Eye (tissue), 1 donor: ENCODE measurements around the gene MAGEA9.
"Not testable (repeated sequence)": the region's sequence is repeated elsewhere in the genome, so short reads cannot be mapped to it uniquely, and the experiment has no call there.

ENCODE experiments used
- DNase-seq: peaks from one replicate; pipeline ENCODE4 v3.0.0-alpha.2; 2015

MAGEA9 gene, protein sequence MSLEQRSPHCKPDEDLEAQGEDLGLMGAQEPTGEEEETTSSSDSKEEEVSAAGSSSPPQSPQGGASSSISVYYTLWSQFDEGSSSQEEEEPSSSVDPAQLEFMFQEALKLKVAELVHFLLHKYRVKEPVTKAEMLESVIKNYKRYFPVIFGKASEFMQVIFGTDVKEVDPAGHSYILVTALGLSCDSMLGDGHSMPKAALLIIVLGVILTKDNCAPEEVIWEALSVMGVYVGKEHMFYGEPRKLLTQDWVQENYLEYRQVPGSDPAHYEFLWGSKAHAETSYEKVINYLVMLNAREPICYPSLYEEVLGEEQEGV

DNA sequence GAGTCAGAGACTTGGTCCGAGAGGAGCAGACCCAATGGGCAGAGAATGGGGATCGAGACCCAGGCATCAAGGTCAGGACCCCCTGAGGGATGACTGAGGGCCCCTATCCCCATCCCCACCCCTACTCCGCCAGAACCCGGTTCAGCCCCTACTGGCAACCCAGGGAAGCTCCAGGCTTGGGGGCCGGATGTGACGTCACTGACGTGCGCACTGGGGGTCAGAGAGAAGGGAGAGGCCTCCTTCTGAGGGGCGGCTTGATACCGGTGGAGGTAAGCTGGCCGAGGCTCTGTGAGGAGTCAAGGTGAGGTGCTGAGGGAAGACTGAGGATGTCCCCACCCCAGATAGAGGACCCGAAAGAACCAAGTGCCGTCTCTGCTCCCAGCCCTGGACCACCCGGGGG lies at the start of gene MAGEA9:
Gene MAGEA9 (plus strand): TSS at position 204 of the 400 bp plus-strand sequence. CDS start 4,281 bp downstream, outside the sequence.
- not testable (repeated sequence) for DNase-seq

DNA sequence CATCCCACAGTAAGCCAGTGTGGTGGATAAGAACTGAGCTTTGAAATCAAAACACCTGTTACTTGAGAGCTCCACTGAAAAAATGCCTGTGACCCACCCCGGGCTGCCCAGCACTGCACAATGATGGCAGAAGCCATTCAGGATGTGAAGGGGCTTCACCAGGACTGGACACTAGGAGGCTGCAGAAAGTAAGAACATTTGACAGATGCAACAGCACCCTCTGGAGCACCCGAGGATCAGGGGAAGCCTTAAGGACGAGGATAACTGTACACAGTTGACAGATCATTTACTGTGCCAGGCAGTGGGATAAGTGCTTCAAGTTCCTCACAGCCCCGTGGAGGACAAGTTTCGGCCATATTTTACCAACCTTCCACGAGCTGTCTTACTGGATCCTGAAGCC lies 39.5 kb upstream of the MAGEA9 start:
- DNase-seq: not testable (repeated sequence)

DNA sequence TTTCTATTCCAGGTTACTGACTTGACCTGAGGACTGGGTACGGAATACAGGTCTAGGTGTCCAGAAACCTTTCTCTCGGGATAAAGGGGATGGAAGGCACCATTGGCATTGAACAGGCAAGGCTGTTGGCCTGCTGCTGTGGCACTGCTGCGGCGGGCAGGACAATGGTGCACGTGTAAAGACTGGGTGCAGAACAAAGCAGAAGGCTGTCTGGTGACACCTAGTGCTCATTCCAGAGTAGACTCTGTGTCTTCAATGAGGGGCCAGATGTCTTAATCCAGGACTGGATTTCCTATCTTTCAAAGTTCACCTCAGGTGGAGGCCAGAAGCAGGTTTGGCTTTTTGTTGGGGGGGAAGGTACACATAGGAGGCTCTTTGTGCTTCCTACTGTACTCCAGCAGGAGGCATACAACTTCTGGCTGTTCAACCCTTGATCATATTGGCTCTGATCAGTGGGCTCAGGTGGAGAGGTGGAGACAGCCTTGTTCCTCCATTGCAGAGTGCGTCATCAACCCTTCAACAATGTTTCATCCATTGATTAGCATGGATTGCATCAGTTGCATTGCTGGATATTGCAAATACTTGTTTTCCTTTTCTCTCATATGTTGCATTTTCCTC lies 35.2 kb upstream of the MAGEA9 start:
- not testable (repeated sequence) for DNase-seq

DNA sequence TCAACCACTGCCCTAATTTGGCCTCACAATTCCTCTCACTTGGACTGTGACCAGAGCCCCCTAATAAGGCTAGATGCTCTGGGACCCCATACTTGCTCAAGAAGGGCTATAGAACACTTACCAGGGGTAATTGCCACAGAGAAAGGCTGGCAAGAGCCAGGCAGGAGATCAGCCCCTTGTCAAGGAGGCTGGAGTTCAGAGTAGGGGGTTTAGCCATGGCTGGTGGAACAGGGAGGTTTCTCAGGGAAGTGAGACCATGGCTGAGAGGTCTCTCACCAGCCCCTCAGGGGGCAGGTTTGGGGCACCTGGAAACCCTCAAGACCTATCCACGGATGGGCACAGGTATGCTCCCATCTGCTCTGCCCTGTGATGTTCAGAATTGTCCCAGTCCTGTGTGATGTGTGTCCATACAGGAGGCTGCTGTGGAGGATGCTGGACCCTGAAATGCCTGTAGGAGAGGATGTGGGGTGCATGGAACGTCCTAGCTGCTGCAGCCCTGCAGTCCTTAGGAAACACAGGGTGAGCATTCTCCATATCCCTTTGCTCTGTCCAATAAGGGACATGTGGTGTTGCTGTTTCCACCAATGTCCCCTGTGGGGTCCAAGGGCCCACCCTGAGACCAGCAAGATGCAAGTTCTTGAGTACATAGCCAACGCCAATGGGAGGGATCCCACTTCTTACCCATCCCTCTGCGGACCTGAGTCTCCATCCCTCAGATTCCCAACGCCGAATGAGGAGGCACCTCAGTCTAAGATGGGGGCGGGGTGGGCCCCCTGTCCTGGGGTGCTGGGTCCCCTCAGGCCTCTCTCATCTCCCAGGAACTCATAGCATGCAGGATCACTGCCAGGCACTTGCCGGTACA lies 24.3 kb upstream of the MAGEA9 start:
- no peak for DNase-seq

DNA sequence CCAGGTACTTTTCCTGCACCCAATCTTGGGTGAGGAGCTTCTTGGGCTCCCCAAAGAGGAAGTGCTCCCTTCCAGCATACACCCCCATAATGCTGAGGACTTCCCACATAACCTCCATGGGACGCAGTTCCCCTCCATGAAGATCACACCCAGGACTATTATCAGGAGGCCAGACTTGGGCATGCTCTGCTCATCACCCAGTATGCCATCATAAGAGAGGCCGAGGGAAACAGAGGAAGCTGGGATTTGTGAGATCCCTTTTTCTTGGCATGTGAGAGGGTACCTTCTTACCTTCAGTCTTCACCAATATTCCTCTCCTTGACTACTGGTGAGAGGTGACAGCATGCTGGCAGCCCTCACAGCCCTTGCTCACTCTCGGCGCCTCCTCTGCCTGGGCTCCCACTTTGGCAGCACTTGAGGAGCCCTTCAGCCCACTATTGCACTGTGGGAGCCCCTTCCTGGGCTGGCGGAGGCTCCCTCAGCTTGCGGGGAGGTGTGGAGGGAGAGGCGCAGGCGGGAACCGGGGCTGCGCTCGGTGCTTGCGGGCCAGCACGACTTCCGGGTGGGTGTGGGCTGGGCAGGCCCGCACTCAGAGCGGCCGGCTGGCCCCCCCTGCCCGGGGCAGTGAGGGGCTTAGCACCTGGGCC lies 23.5 kb upstream of the MAGEA9 start:
- DNase-seq: no peak

DNA sequence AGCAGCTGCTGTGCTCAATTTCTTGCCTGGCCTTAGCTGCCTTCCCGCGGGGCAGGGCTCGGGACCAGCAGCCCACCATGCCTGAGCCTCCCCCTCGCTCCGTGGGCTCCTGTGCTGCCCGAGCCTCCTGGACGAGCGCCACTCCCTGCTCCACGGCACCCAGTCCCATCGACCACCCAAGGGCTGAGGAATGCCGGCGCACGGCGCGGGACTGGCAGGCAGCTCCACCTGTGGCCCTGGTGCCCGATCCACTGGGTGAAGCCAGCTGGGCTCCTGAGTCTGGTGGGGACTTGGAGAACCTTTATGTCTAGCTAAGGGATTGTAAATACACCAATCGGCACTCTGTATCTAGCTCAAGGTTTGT lies 23.0 kb upstream of the MAGEA9 start:
- DNase-seq: not testable (repeated sequence)

DNA sequence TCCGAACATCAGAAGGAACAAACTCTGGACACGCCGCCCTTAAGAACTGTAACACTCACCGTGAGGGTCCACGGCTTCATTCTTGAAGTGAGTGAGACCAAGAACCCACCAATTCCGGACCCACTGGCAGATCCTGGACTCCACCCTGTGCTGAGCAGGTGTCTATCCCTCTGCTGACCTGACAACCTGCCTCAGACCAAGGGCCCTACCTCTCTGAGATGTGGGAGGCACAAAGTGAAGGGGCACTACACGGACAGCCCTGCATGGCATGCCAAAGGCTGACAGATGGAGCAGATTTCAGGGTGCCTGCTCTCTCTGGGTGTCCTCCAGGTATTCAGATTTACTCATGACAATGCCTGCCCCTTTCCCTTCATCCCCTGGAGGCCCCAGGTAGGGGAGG lies 21.9 kb upstream of the MAGEA9 start:
- DNase-seq: no peak

DNA sequence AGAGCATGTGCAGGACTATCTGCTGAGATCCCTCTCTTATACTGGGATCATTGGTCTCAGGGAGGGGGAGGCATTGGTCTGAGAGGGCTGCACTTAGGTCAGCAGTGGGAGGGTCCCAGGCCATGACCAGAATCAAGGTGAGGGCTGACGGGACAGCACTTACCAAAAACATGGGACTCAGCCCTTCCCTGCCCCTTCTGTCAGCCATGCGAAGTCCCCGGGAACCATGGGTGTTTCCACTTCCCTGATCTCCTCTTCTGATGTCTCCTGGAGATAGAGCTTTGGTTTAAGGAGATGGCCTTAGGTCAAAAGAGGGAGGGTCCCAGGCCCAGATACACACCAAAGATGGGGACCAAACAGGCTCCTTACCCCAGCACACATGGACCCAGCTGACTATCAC lies 20.8 kb upstream of the MAGEA9 start:
- DNase-seq: no peak

DNA sequence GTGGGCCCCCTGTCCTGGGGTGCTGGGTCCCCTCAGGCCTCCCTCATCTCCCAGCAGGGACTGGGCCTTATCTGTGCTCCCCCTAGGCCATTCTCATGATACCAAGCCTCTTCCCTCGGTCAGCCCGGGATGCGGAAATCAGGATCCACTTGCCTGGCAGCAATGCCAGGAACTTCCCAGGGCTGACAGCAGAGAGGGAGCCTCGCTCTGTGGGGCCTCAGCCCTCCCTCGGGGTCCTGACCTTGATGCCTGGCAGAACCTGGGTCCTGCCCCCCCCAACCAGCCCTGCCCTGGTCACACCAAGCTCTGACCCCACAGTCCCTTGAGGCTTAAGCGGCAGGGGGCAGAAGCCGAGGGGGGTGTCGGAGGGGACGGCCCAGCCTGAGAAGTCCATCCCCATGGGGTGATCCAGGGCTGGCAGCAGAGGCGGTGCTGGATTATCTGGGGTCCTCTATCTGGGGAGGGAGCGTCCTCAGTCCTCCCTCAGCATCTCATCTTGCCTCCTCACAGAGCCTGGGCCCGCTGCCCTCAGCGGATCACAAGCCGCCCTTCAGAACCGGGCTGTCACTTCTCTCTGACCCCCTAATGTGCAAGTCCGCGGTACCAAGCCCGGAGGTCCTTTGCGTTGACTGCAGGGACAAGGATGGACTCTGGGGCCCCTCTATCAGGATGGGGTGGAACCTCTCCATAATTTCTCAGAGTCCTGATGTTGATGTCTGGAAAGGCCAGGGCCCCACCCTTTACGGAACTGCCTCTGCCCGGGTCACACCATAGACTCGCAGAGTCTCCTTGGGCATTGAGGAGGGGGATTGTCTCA lies 19.7 kb upstream of the MAGEA9 start:
- not testable (repeated sequence) for DNase-seq

DNA sequence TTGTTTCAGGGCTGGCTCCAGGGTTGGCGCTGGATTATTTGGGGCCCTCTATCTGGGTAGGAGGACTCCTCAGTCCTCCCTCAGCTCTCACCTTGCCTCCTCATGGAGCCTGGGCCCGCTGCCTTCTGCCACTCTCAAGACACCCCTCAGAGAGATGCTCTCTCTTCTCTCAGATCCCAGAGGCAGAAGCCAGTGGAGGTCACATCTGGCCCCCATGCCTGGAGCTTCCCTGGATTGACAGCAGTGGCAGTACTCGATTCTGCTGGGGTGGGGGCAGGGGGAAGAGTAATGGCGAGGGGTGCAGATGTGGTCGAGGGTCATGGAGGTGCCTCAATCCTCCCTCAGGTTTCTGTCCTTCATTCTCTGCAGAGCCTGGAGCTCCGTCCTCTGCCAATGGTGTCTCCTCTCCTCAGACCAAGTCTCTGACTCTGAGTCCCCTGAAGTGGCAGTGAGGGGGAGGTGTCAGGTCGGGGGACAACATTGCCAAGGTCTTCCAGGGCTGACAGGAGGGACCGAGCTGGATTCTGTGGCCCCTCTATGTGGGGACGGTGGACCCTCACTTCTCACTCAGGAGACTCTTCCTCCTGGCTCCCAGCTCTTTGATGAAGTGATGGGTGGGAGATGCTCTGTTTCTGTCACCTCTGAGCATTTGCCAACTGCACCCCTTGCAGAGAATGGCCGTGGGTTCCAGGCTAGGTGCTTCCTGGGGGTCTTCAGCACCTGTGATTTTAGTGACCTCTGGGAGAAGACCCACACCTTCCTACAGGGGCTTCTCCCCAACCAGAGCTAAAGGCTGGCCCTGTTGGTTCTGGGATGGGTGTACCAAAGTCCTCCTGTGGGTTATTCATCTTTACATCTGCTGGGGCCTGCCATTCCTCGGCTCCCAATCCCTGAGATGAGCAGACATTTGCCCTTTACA lies 18.8 kb upstream of the MAGEA9 start:
- DNase-seq: no peak

DNA sequence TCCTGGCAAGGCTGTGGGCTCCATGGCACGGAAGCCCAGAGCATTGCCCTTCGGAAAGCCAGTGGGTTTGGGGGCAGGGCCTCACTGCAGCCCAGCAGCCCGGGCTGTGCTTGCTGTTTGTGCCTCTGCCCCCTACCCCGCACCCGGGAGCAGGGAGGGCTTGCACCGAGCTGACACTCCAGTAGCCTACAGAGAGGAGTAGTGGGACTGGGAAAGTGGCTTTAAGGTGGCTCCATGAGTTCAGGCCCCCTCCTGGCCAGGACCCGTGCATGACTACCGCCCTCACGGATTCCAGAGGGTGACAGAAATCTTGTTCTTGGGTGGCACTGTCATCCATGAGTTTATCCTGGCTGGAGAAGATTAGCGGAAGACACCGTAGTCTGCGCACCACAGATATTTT lies 11.4 kb upstream of the MAGEA9 start:
- DNase-seq: not testable (repeated sequence)

DNA sequence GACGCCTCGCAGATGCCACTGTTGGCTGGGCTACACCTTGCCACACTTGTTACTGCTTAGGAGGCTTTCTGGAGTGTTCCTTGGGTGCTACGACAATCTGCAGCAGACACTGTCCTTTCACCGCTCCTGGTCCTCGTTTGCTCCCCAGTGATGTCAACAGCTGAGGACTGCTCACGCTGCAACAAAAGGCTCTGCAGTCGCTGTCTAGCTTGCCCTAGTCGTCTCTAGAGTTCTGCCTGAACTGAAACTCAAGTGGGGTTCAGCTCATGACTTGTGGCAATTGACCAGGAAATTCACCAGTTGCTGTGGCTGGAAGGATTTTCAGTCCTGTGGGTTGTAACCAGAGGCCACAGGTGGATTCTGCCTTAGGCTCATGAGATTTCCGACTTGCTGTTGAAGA lies 8.7 kb upstream of the MAGEA9 start:
- not testable (repeated sequence) for DNase-seq

DNA sequence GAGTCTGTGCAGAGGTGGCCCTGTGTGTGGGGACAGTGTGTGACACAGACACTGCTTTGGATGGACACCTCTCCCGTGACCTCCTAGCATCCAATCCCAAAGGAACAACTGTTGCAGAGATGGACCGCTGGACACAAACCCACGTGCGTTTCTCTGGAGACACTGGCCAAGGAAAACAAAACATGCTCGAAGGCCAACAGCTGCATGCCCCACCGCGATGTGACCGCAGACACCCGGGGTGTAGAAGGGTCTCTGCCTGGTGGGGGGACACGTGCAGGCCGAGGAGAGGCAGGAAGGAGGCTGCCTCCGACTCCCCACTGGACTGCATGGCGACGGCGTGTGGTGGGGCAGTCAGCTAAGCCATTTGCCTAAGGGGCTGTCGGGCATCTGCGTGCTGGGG lies 8.0 kb upstream of the MAGEA9 start, which contains the start of gene HSFX1:
Gene HSFX1 (plus strand): TSS at position 301 of the 400 bp plus-strand sequence. CDS start 614 bp downstream, outside the sequence.
- DNase-seq: not testable (repeated sequence)

DNA sequence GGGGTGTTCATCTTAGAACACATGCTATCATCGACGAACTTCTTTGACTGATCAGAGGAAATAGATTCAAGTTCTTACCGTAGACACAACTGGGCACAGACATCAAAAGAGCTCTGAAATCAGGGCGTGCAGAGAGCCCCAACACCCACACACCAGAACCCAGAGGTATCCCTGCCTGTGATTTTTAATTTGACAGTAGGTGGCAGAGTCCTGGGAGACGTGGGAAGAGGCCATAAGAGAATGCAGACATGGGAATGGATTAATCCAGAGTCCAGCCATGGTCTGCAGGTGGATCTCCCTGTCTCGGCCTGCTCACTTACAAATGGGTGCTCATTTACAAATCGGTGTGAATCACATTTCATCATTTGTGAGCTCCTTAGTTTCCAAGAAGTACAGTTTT lies 3.7 kb upstream of the MAGEA9 start:
- not testable (repeated sequence) for DNase-seq

DNA sequence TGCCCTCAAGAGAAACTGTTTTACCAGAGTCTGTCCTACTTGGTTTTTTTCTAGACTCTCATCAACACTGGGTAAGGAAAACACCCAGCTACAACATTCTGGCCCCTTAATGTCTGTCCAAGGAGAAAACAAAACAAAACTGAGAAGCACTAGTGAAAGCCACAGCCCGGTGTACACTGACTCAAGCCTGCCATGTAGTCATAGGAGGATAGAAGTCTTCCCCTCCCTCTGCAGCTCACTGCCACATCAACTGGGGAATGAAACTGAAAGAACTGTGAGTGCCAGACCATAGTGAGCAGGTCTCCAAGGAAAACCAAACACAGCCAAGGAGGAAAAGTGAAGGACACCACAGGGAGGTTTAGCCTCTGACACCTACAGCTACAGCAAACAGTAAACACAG lies 13.8 kb downstream of the MAGEA9 start:
- DNase-seq: not testable (repeated sequence)

DNA sequence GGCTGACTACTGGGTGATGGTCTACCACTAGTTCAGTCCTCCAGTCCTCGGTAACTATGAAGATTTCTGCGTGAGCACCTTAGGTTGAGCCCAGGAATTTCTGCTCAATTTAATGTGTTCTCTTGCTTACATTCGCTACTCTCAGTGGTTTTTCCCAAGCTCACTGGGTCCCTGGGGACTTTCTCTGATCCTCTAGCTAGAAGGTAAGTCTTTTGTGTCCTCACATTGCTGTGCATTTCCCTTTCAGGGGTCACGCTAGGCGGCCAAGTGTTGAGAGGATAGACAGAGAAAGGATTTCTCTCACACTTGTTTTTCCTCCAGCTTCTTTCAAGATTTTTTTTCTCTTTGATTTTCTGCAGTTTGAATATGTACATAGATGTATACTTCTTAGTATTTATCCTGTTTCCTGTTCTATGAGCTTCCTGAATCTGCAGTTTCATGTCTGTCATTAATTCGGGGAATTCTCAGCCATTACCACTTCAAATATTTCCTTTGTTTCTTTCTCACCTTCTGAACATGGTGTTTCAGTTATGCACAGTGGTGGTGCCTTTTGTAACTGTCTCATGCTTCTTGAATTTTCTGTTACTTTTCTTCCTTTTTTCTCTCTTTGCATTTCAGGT lies 17.5 kb downstream of the MAGEA9 start:
- DNase-seq: no peak

DNA sequence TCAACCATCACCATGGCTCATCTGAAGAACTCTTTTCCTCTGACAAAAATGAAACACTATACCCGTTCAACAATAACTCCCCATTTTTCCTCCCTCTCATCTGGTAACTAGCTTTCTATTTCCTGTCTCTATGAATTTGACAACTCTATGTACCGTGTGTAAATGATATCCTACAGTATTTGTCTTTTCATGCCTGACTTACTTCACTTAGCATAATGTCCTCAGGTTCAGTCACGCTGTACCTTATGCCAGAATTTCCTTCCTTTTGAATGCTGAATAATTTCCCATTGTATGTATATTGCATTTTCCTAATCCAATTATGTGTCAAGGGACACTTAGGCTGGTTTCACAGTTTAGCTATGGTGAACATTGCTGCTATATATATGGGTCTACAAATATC lies 18.2 kb downstream of the MAGEA9 start:
- no peak for DNase-seq

DNA sequence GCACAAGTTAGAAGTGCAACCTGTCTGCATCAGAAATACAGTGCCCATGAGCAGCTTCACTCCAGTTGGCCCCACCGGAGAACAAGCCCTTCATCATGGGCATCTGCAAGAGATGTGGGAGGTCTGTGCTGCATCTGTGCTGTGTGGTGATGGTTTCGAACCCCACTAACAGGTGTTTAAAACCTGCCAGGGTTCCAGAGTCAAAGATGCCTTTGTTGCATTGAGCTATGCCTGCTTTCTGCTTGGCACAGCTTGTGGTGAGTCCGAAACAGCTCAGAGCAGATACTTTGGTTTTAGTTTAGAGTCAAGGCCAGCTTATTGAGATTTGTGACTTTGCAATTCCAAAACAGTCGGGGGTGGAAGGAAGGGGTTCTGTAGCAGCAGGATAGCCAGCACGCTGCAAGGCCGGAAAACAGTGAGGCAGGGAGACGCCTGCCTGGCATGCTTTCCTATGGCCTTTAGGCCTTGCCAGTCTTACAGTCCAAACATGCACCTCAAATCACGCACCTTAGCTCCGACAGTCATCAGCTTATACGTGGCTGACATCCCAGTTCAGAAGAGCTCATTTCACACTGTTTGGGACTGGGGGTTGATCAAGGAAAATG lies 21.8 kb downstream of the MAGEA9 start:
- no peak for DNase-seq

DNA sequence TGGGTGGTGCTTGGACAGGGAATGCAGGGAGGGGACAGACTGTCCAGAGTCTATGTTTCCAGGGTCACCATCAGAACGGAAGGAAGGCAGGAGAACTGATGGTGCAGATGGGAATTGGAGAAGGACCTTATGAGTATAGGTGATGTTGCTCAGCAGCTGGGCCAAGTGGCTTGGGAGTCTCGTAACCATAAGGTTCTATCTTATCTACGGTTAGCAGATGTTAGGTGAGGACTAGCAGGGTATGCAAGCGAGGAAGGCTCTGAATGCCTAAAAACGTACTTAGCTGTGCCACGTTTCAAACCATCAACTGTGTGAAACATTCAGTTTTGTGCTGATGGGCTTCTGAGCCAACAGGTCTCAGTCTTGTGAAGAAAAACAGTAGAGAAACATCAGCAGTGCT lies 22.4 kb downstream of the MAGEA9 start:
- no peak for DNase-seq
